HUES6 (cell line): ENCODE data around the gene SERPINB8.

Experiments
- H3K27ac ChIP-seq: 2 replicates; pipeline ENCODE4 v1.7.0; 2013; ENCODE audit warnings: low read depth, mild to moderate bottlenecking, low read length, inconsistent platforms
- H3K27me3 ChIP-seq: 2 replicates; pipeline ENCODE4 v1.6.1; 2013; ENCODE audit warnings: low read length; ENCODE audit not compliant: control insufficient read depth, insufficient read depth
- H3K36me3 ChIP-seq: 2 replicates; pipeline ENCODE4 v1.6.1; 2013; ENCODE audit warnings: low read length; ENCODE audit not compliant: control insufficient read depth, insufficient read depth
- H3K4me1 ChIP-seq: 2 replicates; pipeline ENCODE4 v1.6.1; 2013; ENCODE audit warnings: low read length; ENCODE audit not compliant: control insufficient read depth, insufficient read depth
- H3K4me3 ChIP-seq: 2 replicates; pipeline ENCODE4 v1.5.1; 2013; ENCODE audit warnings: low read depth, low read length
- H3K9ac ChIP-seq: one replicate; pipeline ENCODE4 v1.6.1; 2013; ENCODE audit warnings: mild to moderate bottlenecking, low read length
- H3K9me3 ChIP-seq: 2 replicates; pipeline ENCODE4 v1.6.1; 2013; ENCODE audit warnings: low read depth, low read length; ENCODE audit not compliant: control insufficient read depth, insufficient read depth

SERPINB8 gene

GRCh38 chr18:63965716-63966330 lies 4.1 kb upstream of the SERPINB8 start:
- Histone ChIP-seq H3K9ac (no peak overlapping the region), H3K4me1 (peaks cover 9% of the 10 kb centered on the region), H3K27ac (no peak overlapping the region), H3K36me3 (no peaks in the 10 kb centered on the region), H3K27me3 (peaks cover 40% of the 10 kb centered on the region), H3K4me3 (no peak overlapping the region), H3K9me3 (no peaks in the 10 kb centered on the region)

GRCh38 chr18:63970809-63971205 lies 926 bp downstream of the SERPINB8 start:
- H3K4me3 ChIP-seq = peak overlapping the region; percentile 84
- no peaks in the 10 kb centered on the region for H3K9me3 ChIP-seq
- H3K9ac ChIP-seq = peak overlapping the region; percentile 84
- H3K4me1 ChIP-seq = peaks cover 15% of the 10 kb centered on the region
- no peaks in the 10 kb centered on the region for H3K36me3 ChIP-seq
- H3K27ac ChIP-seq = peak overlapping the region; percentile 59; the same call in 1 of the 2 replicates
- peaks cover 58% of the 10 kb centered on the region for H3K27me3 ChIP-seq

GRCh38 chr18:63971320-63972001 lies 1.6 kb downstream of the SERPINB8 start:
- Histone ChIP-seq H3K9me3 (no peaks in the 10 kb centered on the region), H3K4me3 (peak overlapping the region; percentile 84), H3K36me3 (no peaks in the 10 kb centered on the region), H3K27ac (peak overlapping the region; percentile 59; the same call in 1 of the 2 replicates), H3K27me3 (peaks cover 59% of the 10 kb centered on the region), H3K4me1 (peaks cover 15% of the 10 kb centered on the region), H3K9ac (peak overlapping the region; percentile 84)

GRCh38 chr18:63972002-63972376 lies 2.1 kb downstream of the SERPINB8 start:
- Histone ChIP-seq H3K27ac (no peak overlapping the region), H3K36me3 (no peaks in the 10 kb centered on the region), H3K4me3 (no peak overlapping the region), H3K9ac (no peak overlapping the region), H3K4me1 (peaks cover 15% of the 10 kb centered on the region), H3K9me3 (no peaks in the 10 kb centered on the region), H3K27me3 (peaks cover 59% of the 10 kb centered on the region)

GRCh38 chr18:63974991-63975390 lies 5.1 kb downstream of the SERPINB8 start:
- Histone ChIP-seq H3K27ac (no peak overlapping the region), H3K27me3 (peaks cover 72% of the 10 kb centered on the region), H3K4me1 (peaks cover 6% of the 10 kb centered on the region; the same call in 1 of the 2 replicates), H3K4me3 (no peak overlapping the region), H3K9ac (no peak overlapping the region), H3K9me3 (no peaks in the 10 kb centered on the region), H3K36me3 (no peaks in the 10 kb centered on the region)

GRCh38 chr18:63975628-63976027 lies 5.7 kb downstream of the SERPINB8 start:
- no peak overlapping the region for H3K9ac ChIP-seq
- peaks cover 74% of the 10 kb centered on the region for H3K27me3 ChIP-seq
- no peak overlapping the region for H3K27ac ChIP-seq

GRCh38 chr18:63977040-63977439 lies 7.2 kb downstream of the SERPINB8 start:
- Histone ChIP-seq H3K9me3 (no peaks in the 10 kb centered on the region), H3K4me1 (no peaks in the 10 kb centered on the region; the same call in 1 of the 2 replicates), H3K27ac (no peak overlapping the region), H3K27me3 (peaks cover 64% of the 10 kb centered on the region), H3K4me3 (no peak overlapping the region), H3K9ac (no peak overlapping the region), H3K36me3 (no peaks in the 10 kb centered on the region)

More at GRCh38 chr18:63975628-63976027, 5.7 kb downstream of the SERPINB8 start:
- H3K4me1 ChIP-seq = peaks cover 6% of the 10 kb centered on the region; the same call in 1 of the 2 replicates
- no peaks in the 10 kb centered on the region for H3K36me3 ChIP-seq
- H3K4me3 ChIP-seq = no peak overlapping the region
- no peaks in the 10 kb centered on the region for H3K9me3 ChIP-seq

GRCh38 chr18:63979409-63979920 lies 9.6 kb downstream of the SERPINB8 start:
- Histone ChIP-seq H3K27me3 (peaks cover 54% of the 10 kb centered on the region), H3K9me3 (no peaks in the 10 kb centered on the region), H3K9ac (no peak overlapping the region), H3K4me3 (no peak overlapping the region), H3K36me3 (no peaks in the 10 kb centered on the region), H3K4me1 (no peaks in the 10 kb centered on the region; the same call in 1 of the 2 replicates), H3K27ac (no peak overlapping the region)

GRCh38 chr18:63980027-63980426 lies 10.1 kb downstream of the SERPINB8 start:
- no peaks in the 10 kb centered on the region for H3K36me3 ChIP-seq
- peaks cover 48% of the 10 kb centered on the region for H3K27me3 ChIP-seq
- no peaks in the 10 kb centered on the region for H3K9me3 ChIP-seq
- H3K4me1 ChIP-seq = no peaks in the 10 kb centered on the region; the same call in 1 of the 2 replicates
- H3K9ac ChIP-seq = no peak overlapping the region
- H3K4me3 ChIP-seq = no peak overlapping the region
- no peak overlapping the region for H3K27ac ChIP-seq

GRCh38 chr18:63980896-63981460 lies 11.1 kb downstream of the SERPINB8 start:
- Histone ChIP-seq H3K4me3 (no peak overlapping the region), H3K27me3 (peaks cover 38% of the 10 kb centered on the region), H3K27ac (no peak overlapping the region), H3K36me3 (no peaks in the 10 kb centered on the region), H3K4me1 (no peaks in the 10 kb centered on the region; the same call in 1 of the 2 replicates), H3K9me3 (no peaks in the 10 kb centered on the region), H3K9ac (no peak overlapping the region)

GRCh38 chr18:63981719-63982118 lies 11.8 kb downstream of the SERPINB8 start:
- H3K9me3 ChIP-seq = no peaks in the 10 kb centered on the region
- H3K4me1 ChIP-seq = no peaks in the 10 kb centered on the region; the same call in 1 of the 2 replicates
- H3K27me3 ChIP-seq = peaks cover 31% of the 10 kb centered on the region
- H3K36me3 ChIP-seq = no peaks in the 10 kb centered on the region
- no peak overlapping the region for H3K9ac ChIP-seq
- H3K27ac ChIP-seq = no peak overlapping the region
- no peak overlapping the region for H3K4me3 ChIP-seq
